ENCODE results near the gene DISC1.
"Not testable (repeated sequence)": the region's sequence is repeated elsewhere in the genome, so short reads cannot be mapped to it uniquely, and the experiment has no call there.

DISC1 gene

DNA sequence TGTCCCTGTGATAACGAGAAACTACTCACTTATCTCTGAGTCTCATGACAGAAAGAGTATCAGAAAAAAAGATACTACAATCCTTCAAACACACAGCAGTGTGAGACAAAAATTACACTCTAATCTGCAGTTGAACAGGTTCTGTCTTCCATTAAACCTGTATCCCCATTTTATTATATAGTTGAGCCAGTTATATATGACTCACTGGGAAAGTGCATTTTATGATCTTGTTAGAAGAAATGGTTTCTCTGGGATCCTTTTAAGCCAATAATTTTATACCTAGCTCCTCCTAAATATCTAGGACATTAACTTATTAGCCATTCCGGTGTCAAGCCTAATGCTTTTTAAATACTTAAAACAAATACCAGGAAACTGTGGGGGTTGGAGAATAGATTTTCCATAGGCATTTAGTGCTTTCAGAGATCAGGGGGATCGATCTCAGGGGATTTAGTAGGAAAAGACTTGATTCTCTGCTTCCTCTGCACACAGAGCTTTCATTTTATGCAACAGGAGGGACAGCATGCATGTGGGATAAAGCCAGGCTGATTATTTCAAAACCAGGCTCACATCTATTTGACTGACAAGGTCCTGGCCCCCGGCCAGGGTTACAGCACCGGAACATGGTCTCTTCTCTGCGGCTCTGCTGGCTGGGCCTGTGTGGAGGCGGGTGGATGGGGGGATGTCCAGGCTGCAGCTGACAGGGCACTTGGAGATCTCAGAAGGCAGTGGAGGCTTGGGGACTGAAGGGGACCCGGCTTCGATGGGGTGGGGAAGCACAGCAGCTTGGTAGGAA lies 310.6 kb downstream of the DISC1 start:
- peak; percentile 74 for DNase-seq

DNA sequence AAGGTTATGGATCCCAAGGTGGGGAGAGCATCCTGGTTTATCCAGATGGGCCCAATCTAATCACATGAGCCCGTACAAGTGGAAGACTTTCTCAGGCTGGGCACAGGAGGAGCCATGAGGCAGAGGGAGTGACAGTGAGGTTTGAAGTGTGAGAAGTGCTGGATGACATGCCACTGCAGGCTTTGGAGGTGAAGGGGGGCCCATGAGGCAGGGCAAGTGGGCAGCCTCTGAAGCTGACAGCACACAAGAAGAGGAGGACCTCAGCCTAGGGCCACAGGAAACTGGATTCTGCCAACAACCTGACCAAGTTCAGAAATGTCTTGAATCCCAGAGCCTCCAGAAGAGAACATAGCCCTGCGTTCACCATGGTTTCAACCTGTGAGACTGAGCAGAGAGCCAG lies 311.6 kb downstream of the DISC1 start:
- no peak for DNase-seq

DNA sequence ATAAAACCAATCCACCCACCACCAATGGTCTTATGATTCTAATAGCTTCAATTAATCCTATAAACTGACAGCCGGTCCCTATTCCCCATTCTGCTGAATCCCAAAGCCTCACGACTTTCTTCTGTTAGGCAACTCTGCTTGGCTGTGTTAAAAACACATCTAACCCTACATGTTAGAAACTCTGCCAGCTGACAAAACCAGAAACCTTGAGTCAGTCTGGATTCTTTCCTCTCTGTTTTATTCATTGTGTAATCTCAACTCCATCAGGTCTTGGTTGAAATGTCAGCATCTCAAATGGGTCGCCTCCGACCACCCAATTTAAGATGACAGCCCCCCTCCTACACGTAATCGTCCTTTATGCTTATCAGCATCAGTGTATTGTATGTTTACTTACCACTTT lies 312.1 kb downstream of the DISC1 start:
- DNase-seq, result no peak

DNA sequence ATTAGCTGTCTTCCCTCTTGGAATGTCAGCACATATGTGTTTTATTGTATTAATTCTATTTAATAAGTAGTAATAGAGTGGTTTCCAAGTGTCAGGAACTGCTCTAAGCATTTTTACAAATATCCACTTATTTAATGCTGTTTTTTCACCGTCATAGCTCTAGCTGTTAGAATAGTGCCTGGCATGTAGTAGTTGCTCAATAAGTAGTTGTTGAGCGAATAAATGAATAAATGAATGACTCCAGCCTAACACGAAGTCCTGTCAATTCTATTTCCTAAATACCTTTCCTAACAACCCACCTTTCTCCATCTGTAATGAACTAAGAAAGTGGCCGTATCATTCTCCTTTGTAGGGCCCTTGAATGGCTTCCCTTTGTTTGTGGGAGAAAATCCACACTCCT lies 312.5 kb downstream of the DISC1 start:
- DNase-seq, result no peak

DNA sequence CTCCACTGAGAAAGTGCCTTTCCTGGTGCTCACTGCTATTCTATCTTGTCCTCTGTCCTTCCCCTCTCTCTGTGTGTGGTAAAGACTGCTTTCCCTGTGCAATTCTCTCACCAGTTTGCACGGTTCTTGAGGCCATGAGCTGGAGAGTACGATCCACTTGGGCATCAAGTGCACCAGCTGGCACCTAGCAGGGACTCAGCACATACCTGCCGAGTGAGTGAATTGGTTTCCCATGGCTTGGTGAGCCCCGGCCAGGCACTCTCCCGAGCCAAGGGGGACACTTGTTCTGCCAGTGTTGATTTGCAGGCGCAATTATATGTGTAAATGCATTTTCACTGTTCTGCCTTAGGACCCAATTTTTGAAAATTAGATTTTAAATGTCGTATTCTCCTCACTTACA lies 313.5 kb downstream of the DISC1 start:
- no peak for DNase-seq

DNA sequence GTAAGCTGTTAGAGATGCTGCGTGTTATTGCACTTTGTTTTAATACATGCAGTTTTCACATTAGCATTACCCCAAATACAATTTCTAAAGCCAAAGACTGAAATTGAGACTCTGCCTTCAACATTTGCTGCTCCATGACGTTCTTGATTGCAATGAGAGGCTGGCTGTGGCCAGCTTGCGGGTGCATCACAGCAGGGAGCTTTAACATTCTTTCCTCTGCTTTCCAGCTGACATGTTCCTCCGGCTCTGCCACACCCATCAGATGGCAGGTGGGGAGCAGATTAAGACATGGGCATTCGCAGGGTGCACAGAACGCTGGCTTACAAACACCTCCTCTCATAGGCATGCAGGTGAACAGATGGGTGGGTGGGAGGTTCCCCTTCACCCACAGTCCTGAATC lies 314.1 kb downstream of the DISC1 start:
- peak; percentile 63 for DNase-seq

DNA sequence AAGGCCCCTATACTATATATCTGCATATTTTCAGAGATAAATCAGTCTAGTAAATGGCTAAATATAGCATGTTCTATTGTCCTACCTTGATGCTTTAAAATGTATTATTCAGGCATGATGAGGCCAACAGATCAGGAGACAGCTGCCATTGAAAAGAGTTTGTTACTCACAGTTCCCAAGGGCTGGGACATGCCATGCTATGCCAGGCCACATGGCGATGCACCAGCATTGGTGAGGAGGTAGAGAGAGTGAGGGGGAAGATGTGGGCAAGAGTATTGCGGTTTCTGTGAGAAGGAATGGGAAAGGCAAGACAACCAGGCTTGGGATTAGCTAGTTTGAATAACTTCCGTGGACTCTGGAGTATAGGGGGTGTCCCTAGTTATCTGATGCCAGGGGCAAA lies 316.5 kb downstream of the DISC1 start:
- DNase-seq, result no peak

DNA sequence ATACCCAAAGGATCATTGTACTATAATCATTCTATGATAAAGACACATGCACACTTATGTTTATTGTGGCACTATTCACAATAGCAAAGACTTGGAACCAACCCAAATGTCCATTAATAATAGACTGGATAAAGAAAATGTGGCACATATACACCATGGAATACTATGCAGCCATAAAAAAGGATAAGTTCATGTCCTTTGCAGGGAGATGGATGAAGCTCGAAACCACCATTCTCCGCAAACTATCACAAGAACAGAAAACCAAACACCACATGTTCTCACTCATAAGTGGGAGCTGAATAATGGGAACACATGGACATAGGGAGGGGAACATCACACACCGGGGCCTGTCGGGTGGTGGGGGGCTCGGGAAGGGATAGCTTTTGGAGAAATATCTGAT lies 321.5 kb downstream of the DISC1 start:
- DNase-seq, result not testable (repeated sequence)

DNA sequence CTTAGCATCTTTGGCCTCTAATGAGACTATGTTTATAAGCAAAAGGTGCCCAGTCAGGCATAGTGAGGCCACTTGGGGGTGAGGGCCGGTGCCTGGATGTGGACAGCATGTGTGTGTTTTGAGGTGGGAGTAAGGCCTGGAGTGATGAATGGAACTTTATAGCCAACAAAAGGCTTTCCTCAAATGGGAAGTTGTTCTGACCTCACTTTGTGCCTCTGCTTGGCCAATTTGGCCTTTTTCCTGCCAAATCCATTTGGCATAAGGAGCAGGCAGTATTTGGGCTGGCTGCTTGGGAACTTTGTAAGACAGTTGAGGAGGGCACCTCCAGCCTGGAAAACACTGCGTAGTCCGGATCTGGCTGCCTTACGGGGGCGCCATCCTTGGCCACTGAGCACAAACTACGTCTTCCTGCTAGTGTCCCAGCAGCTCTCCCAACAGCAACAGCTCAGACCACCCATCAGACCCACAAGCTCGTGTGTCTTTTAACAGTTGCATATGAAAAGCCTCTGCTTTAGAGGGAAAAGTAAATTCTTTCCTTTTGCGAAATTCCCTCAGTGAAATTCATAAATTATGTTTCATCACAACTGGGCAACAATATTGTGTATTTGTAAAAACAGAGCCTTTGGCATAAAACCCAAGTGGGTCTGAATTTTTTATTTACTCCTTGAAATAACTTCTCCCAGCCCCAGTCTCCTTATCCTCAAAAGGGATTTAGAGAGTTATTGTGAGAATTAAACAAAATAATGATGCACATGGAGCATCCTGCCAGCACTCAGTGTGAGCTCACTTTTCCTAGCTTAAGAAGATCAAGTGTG lies 322.9 kb downstream of the DISC1 start:
- DNase-seq, result peak; percentile 76

DNA sequence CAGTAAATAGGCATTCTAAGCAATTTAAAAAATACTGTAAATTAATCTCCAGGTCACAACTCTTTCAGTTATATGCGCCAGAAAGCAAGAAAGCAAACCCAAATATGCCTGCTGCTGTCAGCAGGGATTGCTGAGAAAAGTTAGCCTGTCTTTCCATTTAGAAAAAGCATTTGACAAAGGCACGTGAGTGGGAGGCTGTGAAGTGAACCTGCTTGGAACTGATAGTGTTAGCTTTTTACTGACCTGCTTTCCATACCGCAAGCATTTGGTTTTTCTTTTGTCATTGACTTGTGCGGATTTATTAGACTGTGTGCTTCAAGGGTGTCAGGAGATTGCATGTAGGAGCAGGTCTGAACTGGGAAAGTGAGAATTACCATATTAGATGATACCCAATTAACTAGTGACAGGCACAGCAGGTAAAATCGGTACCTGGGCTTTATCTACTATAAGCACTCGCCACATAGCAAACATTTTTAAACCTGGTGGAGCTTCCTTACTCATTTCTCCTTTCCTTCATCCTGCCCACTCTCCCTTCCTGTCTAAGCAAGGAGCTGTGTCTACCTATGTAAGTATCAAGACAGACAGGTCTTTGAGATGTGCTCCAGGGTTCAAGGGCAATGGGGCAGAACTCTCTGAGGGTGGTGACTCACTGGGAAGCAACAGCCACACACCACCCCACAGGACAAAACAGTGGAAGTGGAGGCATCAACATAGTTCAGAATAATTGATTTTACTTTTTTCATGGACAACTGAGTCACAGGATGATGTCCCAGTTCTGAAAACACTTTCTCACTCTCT lies 323.9 kb downstream of the DISC1 start:
- no peak for DNase-seq

DNA sequence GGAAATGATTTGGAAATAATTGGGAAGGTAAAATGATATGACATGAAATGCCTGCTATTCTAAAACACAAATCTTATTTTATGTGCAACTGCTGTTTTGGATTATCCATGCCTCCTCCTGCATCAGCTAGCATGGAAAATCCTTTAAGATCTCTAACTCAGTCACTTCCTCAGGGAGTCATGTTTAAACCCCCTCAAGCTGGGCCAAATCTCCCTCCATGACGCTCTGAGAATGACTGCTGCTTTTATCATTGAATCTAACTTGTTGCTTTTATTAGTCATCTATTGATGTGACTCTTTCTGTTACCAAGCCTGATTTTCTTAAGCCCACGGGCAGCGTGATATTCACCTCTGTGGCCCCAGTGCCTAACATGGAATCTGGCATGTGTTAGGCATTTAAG lies 324.8 kb downstream of the DISC1 start:
- DNase-seq, result peak; percentile 53

DNA sequence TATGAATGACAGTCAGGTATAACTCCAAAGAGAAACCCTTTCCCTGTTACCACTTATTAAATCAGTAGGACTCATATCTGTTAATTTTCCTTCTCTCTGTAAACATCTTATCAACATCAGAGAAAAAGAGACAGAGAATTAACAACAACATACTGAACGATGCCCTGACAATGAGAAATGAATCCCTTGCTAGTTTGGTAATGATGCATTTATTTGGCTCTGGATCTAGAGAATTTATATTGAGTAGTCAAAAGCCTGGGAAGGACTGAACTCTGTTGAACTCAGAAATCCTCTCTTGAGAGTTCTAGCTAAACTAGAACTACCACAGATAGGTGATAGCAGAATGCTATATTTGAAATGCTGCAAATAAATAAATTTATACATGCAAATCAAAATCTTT lies 325.6 kb downstream of the DISC1 start:
- no peak for DNase-seq

DNA sequence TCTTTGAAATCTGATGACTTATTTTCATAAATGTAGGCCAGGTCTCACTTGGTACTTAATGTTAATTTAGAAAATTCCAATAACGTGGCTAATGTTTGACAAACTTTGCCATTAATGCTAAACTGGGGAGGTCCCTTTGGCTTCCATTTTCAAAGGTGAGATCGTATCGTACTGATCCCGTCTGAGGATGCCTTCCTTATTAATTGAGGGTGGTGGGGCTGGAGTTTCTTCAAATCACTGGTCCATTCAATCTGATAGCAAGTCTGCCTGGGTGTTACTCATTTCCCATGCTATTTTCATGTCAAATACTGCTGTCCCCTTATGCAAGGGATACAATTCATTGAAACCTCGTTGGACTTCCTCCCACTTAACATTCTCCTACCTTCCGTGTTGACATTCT lies 327.1 kb downstream of the DISC1 start:
- no peak for DNase-seq

DNA sequence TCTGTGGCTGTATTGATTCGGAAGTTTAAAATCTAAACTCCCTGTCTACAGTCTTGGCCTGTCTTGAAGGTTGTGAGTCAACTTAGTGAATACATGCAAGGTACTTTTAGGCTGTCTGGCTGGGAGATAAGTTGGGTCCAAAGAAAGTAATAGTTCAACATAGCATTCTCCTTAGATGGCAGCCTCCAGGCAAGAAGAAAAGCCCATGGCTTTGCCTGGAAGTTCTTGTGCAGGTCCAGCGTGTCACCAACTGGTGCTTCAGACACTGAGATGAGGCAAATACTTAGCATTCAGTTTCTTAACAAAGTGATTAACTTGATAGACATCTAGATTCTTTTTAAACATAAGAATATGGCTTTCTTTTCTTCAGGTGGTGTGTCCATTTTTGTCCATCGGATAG lies 328.2 kb downstream of the DISC1 start:
- DNase-seq, result no peak

DNA sequence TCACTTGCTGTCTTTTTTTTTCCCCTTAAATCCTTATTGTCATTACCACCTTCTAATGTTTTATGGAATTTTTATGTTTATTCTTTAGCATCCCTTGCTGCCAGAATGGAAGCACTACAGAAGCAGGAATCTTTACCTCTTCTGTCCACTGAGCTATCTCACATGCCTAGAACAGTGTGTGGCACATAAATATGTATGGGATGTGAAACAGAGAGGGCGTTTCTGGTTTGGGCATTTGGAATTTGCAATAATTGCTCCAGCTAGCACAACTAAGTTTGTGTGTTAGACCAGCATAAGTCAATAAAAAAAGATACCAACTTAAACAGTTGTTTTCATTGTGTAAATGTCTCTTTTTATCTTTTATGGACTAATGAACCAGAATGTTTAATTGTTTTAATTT lies 330.8 kb downstream of the DISC1 start:
- no peak for DNase-seq

DNA sequence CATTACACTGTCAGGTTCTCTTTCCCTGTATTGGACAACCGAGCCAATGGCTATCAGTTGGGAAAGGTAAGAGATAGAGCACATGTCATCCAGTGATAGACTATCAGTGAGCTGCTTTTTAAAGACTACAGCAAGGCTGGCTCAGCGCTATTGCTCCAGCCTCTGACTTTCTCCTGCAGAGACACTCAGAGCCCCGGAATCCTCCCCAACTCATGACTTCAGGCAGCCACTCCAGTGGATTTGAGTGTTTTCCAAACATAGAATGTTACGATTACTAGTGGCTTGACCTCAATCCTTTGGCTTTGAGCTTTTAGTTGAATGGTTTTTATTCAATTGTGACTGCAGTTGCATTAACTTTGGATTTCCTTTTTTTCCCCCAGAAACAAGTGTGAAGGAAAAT lies 331.9 kb downstream of the DISC1 start:
- DNase-seq, result no peak

DNA sequence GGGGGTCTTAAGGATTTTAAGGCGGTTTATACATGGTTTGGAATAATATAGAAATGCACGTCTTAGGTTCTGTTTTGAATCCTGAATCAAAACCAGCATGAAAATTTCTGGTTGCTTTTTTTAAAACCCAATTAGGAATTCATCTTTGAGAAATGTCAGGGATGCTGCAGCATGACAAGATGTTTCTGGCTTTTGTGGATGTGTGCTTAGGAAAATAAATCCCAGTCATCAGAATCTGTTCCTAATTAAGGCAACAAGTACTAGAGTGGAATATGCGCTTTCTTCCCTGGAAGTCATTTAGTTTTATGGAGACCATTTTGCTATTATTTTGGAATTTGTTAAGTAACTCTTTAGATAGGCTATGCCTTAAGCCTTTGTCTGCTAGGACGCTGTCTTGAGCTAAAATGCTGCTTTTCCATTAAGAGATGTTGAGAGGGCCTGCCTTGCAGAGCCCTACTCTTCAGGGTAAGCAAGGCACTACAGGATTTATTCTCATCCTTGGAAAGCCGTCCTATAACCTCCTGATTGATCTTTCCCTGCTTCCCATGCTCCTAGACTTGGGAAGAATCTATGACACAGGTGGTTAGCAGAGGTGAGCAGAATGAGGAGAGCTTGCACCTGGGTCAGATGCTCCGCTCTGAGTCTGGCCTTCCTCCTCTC lies 332.8 kb downstream of the DISC1 start:
- DNase-seq, result no peak

DNA sequence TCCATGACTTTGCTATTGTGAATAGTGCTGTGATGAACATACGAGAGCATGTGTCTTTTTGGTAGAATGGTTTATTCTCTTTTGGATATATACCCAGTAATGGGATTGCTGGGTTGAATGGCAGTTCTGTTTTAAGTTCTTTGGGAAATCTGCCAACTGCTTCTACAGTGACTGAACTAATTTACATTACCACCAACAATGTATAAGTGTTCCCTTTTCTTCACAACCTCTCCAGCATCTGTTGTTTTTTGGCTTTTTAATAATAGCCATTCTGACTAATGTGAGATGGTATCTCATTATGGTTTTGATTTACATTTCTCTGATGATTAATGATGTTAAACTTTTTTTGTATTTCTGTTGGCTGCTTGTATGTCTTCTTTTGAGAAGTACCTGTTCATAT lies 335.2 kb downstream of the DISC1 start:
- not testable (repeated sequence) for DNase-seq

DNA sequence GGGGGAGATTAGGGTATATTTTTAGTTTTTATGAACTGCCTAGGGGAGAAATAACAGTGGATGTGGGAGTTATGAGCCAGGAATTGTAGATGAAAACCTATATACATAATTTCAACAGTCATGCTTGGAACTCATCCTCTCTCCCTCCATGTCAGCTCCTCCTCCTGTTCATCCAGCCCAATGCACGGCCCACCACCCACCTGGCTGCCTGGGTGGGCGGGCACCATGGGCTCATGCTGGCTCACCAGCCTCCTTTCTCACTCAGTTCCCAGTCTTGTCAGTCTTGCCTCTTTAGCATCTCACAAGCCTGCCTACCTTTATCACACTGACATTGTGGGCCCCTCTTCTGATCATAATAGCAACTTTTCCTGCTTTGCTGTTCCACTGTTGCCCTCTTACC lies 336.0 kb downstream of the DISC1 start:
- no peak for DNase-seq

DNA sequence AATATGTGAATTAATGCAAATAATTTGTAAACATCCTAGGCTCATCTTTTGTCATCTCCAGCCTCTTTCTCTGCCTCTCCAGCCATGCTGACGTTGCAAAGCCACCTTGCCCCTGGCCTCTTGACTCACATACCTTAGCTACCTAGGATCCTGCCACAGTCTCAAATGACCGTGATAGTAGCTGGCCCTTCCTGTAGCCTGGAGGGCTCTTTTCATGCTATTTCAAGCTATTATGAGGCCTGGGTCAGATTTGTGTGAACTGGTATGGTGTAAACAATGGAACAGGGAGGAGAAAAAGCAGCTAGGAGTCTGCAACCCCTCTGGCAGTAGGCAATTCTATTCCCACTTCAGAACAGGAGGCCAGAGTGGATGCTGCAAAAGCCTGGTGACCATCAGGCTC lies 337.7 kb downstream of the DISC1 start:
- DNase-seq, result no peak

DNA sequence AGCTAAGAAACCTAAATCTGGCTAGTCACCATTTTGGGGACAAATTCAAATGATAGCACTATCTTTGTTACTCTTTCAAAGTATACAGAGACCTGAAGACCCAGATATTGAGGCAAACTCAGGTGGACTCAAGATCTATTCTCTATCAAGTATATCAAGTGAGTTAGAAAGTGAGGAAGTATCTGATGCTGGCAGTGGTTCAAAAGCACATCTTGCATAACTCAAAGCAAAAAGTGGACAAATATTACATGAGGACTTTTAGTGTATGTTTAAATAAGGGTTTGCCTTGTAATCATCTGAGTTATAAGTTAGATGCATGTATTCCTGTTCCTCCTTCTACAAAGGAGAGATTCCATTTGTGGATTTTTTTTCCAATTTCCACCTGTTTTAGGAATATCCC lies 338.4 kb downstream of the DISC1 start:
- DNase-seq, result no peak

DNA sequence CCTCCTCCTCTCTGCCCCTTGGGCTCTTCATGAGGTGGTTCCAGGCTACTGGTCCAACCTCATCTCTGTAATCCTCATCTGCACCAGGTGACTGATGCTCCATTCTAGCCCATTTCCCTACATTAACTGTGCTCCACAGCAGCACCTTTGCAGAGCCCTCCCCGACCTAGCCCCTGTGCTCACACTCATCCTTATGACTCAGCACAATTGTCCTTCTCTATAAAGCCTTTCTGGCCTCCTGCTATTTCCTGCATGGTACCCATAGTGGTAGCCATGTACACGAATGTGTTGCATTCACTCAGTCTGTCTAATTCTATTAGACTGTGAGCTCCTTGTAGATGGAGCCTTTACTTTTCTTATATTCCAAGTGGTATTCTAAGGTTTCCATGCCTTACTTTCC lies 339.0 kb downstream of the DISC1 start:
- DNase-seq, result no peak

DNA sequence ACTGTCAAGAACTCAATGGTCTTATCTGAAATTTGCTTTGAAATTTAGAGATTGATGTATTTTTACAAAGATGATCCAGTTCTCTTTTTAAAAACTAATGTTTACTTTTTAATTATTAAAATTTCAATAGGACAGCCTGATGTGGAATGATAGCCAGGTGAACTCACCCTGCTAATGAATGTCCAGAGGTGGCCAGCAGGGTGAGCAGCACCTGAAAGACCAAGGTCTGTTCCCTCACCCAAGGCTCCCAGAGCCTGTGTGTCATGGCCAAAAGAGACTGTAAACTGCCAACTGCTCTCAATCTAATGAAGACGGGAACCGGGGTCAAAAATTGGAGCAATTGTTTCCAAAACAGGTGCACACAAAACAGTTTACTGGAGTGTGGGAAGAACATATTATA lies 340.4 kb downstream of the DISC1 start:
- no peak for DNase-seq
